Upper lobe of left lung (tissue), 4 donors: ENCODE data around the gene ATP1A1.

ENCODE experiments used
- EP300 ChIP-seq, 4 donors: sonication (generic); formaldehyde crosslinking; IDR thresholded peaks; one replicate each; pipeline ENCODE4 v1.5.1; 2017; ENCODE audit warnings: antibody characterized with exemption in 4 of 4, control low read depth in 2 of 4
- POLR2A ChIP-seq, 4 donors: fragments of 450-650 bp; IDR thresholded peaks; one replicate each; pipeline ENCODE4 v1.5.1; 2016 to 2017; ENCODE audit warnings: antibody characterized with exemption in 4 of 4, mild to moderate bottlenecking in 2 of 4
- POLR2AphosphoS5 ChIP-seq, 2 donors: sonication (generic); formaldehyde crosslinking; IDR thresholded peaks; one replicate each; pipeline ENCODE4 v1.5.1; 2017; ENCODE audit warnings: antibody characterized with exemption in 2 of 2
- TF ChIP-seq, protein P1 (sequence below), 6 experiments: fragments of 450-650 bp in 4 of 6; fragments of 200-600 bp in 2 of 6; sonication (generic) in 2 of 6; IDR thresholded peaks; one replicate each; pipeline ENCODE4 v1.5.1; 2016 to 2019; ENCODE audit warnings: antibody characterized with exemption in 6 of 6

DNA sequence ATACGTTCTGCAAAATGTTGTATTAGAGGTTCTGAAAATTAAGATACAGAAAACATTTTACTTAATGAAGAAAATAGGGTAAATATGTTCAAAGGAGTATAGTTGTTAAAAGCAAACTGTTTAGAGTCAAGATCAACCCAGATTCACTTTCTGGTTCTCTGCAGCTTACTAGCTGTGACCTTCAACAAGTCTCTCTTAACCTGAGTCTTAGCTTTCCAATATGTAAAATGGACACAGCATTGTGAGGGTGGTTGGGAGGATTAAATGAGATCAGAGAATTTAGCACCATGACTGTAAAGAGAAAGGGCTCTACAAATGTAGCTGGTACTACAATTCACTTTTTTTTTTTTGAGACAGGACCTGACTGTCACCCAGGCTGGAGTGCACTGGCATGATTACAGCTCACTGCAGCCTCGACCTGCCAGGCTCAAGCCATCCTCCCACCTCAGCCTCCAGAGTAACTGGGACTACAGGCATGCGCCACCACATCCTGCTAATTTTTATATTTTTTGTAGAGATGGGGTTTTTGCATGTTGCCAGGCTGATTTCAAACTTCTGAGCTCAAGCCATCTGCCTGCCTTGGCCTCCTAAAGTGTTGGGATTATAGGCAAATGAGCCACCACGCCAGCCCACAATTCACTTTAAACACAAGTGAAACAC is 43.9 kb downstream of the ATP1A1 start:
- TF ChIP-seq, protein P1, sequence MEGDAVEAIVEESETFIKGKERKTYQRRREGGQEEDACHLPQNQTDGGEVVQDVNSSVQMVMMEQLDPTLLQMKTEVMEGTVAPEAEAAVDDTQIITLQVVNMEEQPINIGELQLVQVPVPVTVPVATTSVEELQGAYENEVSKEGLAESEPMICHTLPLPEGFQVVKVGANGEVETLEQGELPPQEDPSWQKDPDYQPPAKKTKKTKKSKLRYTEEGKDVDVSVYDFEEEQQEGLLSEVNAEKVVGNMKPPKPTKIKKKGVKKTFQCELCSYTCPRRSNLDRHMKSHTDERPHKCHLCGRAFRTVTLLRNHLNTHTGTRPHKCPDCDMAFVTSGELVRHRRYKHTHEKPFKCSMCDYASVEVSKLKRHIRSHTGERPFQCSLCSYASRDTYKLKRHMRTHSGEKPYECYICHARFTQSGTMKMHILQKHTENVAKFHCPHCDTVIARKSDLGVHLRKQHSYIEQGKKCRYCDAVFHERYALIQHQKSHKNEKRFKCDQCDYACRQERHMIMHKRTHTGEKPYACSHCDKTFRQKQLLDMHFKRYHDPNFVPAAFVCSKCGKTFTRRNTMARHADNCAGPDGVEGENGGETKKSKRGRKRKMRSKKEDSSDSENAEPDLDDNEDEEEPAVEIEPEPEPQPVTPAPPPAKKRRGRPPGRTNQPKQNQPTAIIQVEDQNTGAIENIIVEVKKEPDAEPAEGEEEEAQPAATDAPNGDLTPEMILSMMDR (IDR thresholded peaks at IDR 0.05), result no peak
- no peak for TF ChIP-seq POLR2A (IDR thresholded peaks at IDR 0.05)
- TF ChIP-seq POLR2AphosphoS5 (IDR thresholded peaks at IDR 0.05), result no peak
- TF ChIP-seq EP300 (IDR thresholded peaks at IDR 0.05), result no peak
